SK-N-SH (cell line): ENCODE data around the gene PCSK6. TPM values are rescaled to one million over a fixed set of nuclear protein-coding genes. Genes with fewer than 3 reads are reported as not detected.

Experiments
- CTCF ChIA-PET: fragments of 300-600, 350-600 bp; formaldehyde crosslinking; extraction: SDS; loops from one replicate; lab custom pipeline; 2021; lab: Yijun Ruan, JAX
- POLR2A ChIA-PET: fragments of 350-600 bp; sonication (Branson Sonifier 250); formaldehyde crosslinking; extraction: SDS; loops from one replicate; lab custom pipeline; 2020; ENCODE audit warnings: antibody characterized with exemption, inconsistent platforms; lab: Yijun Ruan, JAX
- DNase-seq: peaks from one replicate; pipeline ENCODE4 v3.0.0; 2012
- H2AFZ ChIP-seq: fragments of 200-600 bp; sonication (generic); 2 replicates; pipeline ENCODE4 v1.8.1; 2016; ENCODE audit warnings: antibody characterized with exemption, mild to moderate bottlenecking, low read depth
- H3F3A ChIP-seq: fragments of 200-600 bp; sonication (generic); replicated peaks from 2 replicates; pipeline ENCODE3; 2016; ENCODE audit warnings: antibody characterized with exemption, mild to moderate bottlenecking; ENCODE audit not compliant: insufficient read depth
- H3K27ac ChIP-seq, 2 experiments: fragments of 200-500 bp in 1 of 2; fragments of 200-600 bp in 1 of 2; sonication (Bioruptor generic) in 1 of 2; sonication (generic), shearing (Covaris generic) in 1 of 2; 2 replicates each; pipeline versions ENCODE4 v1.5.1 to v1.6.1; 2014 to 2016; ENCODE audit warnings: low read depth in 2 of 2, inconsistent platforms in 1 of 2, low read length in 1 of 2, mild to moderate bottlenecking in 1 of 2, mixed read lengths in 1 of 2
- H3K27me3 ChIP-seq: fragments of 200-600 bp; sonication (generic), shearing (Covaris generic); 2 replicates; pipeline ENCODE4 v1.6.1; 2016; ENCODE audit warnings: mixed run types; ENCODE audit not compliant: insufficient read depth
- H3K36me3 ChIP-seq, 2 experiments: fragments of 200-500 bp in 1 of 2; fragments of 200-600 bp in 1 of 2; sonication (Bioruptor generic) in 1 of 2; sonication (generic) in 1 of 2; replicated peaks in 1 of 2; 2 replicates each; pipeline versions ENCODE3 to v1.5.1; 2014 to 2016; ENCODE audit warnings: low read length in 1 of 2, mild to moderate bottlenecking in 1 of 2; ENCODE audit not compliant: insufficient read depth in 2 of 2, control insufficient read depth in 1 of 2
- H3K4me1 ChIP-seq, 2 experiments: fragments of 200-500 bp in 1 of 2; fragments of 200-600 bp in 1 of 2; sonication (Bioruptor generic) in 1 of 2; sonication (generic), shearing (Covaris generic) in 1 of 2; 2 replicates each; pipeline versions ENCODE4 v1.5.1 to v1.6.1; 2014 to 2016; ENCODE audit warnings: low read depth in 1 of 2, low read length in 1 of 2, mixed run types in 1 of 2; ENCODE audit not compliant: insufficient read depth in 2 of 2, control insufficient read depth in 1 of 2
- H3K4me2 ChIP-seq: fragments of 200-600 bp; sonication (generic), shearing (Covaris generic); 2 replicates; pipeline ENCODE4 v1.6.1; 2017; ENCODE audit warnings: mixed run types
- H3K4me3 ChIP-seq, 2 experiments: fragments of 200-500 bp in 1 of 2; fragments of 200-600 bp in 1 of 2; sonication (Bioruptor generic) in 1 of 2; sonication (generic), shearing (Covaris generic) in 1 of 2; 2 replicates each; pipeline versions ENCODE4 v1.5.1 to v1.8.1; 2014 to 2016; ENCODE audit warnings: low read depth in 2 of 2, inconsistent platforms in 1 of 2, low read length in 1 of 2, mild to moderate bottlenecking in 1 of 2, mixed read lengths in 1 of 2, moderate library complexity in 1 of 2
- H3K79me2 ChIP-seq: fragments of 200-600 bp; sonication (generic); 2 replicates; pipeline ENCODE4 v1.8.1; 2017; ENCODE audit warnings: mild to moderate bottlenecking; ENCODE audit not compliant: insufficient read depth
- H3K9ac ChIP-seq: fragments of 200-600 bp; sonication (generic); 2 replicates; pipeline ENCODE4 v1.6.1; 2017; ENCODE audit warnings: mixed run types
- H3K9me2 ChIP-seq: fragments of 200-600 bp; sonication (generic); 2 replicates; pipeline ENCODE4 v1.6.1; 2017; ENCODE audit warnings: mixed run types
- H3K9me3 ChIP-seq: fragments of 200-600 bp; sonication (generic); 2 replicates; pipeline ENCODE4 v1.6.1; 2017; ENCODE audit warnings: mixed run types, mild to moderate bottlenecking, moderate library complexity
- H4K20me1 ChIP-seq: fragments of 200-600 bp; sonication (generic); 2 replicates; pipeline ENCODE4 v1.6.1; 2017; ENCODE audit warnings: mild to moderate bottlenecking, mixed run types; ENCODE audit not compliant: insufficient read depth
- ELF1 ChIP-seq: IDR thresholded peaks from 2 replicates; pipeline ENCODE4 v1.4.0; 2012
- EP300 ChIP-seq, 2 experiments: IDR thresholded peaks; 2 replicates each; pipeline versions ENCODE4 v1.4.0 to v1.6.1; 2012; ENCODE audit warnings: borderline replicate concordance in 1 of 2, low read depth in 1 of 2, low read length in 1 of 2
- EZH2phosphoT487 ChIP-seq: fragments of 200-600 bp; sonication (generic); IDR thresholded peaks from 2 replicates; pipeline ENCODE4 v1.6.1; 2017; ENCODE audit warnings: low read depth, mixed run types, mild to moderate bottlenecking, antibody characterized with exemption, moderate library complexity, borderline replicate concordance
- FOSL2 ChIP-seq: IDR thresholded peaks from 2 replicates; pipeline ENCODE4 v1.4.0; 2012; ENCODE audit warnings: low read depth, mild to moderate bottlenecking, moderate library complexity, borderline replicate concordance
- FOXM1 ChIP-seq: IDR thresholded peaks from 2 replicates; pipeline ENCODE4 v1.4.0; 2012; ENCODE audit warnings: low read depth, mild to moderate bottlenecking
- GATA2 ChIP-seq: sonication (generic); formaldehyde crosslinking; IDR thresholded peaks from 2 replicates; pipeline ENCODE4 v1.5.0; 2020; ENCODE audit warnings: mild to moderate bottlenecking, missing genetic modification reagents
- IRF3 ChIP-seq: fragments of 150-350 bp; IDR thresholded peaks from 2 replicates; pipeline ENCODE4 v1.6.1; 2016; ENCODE audit warnings: mild to moderate bottlenecking, low read depth, low read length
- MEF2A ChIP-seq: IDR thresholded peaks from 2 replicates; pipeline ENCODE4 v1.4.0; 2012; ENCODE audit warnings: low read depth, borderline replicate concordance
- NFIC ChIP-seq: IDR thresholded peaks from 2 replicates; pipeline ENCODE4 v1.4.0; 2012; ENCODE audit warnings: borderline replicate concordance
- NRF1 ChIP-seq: IDR thresholded peaks from 2 replicates; pipeline ENCODE4 v1.6.1; 2012; ENCODE audit warnings: low read depth, mild to moderate bottlenecking, low read length
- POLR2AphosphoS5 ChIP-seq: IDR thresholded peaks from 2 replicates; pipeline ENCODE4 v1.6.1; 2012; ENCODE audit warnings: low read depth, low read length
- RAD21 ChIP-seq: IDR thresholded peaks from 2 replicates; pipeline ENCODE4 v1.6.1; 2012; ENCODE audit warnings: mild to moderate bottlenecking, low read length
- RCOR1 ChIP-seq: fragments of 150-350 bp; IDR thresholded peaks from 2 replicates; pipeline ENCODE4 v1.6.1; 2017; ENCODE audit warnings: antibody characterized with exemption, low read length
- RFX5 ChIP-seq: IDR thresholded peaks from 2 replicates; pipeline ENCODE4 v1.6.1; 2012; ENCODE audit warnings: mild to moderate bottlenecking, improper control_type of control experiment, low read length
- SIN3A ChIP-seq: IDR thresholded peaks from 2 replicates; pipeline ENCODE4 v1.6.1; 2012; ENCODE audit warnings: low read depth, mild to moderate bottlenecking, low read length, moderate library complexity, borderline replicate concordance
- SMC3 ChIP-seq: IDR thresholded peaks from 2 replicates; pipeline ENCODE4 v1.6.1; 2012; ENCODE audit warnings: low read depth, low read length, improper control_type of control experiment
- TCF12 ChIP-seq: IDR thresholded peaks from 2 replicates; pipeline ENCODE4 v1.4.0; 2012
- TEAD4 ChIP-seq: IDR thresholded peaks from 2 replicates; pipeline ENCODE4 v1.4.0; 2012; ENCODE audit warnings: mild to moderate bottlenecking, borderline replicate concordance; ENCODE audit not compliant: insufficient read depth
- USF1 ChIP-seq: IDR thresholded peaks from 2 replicates; pipeline ENCODE4 v1.4.0; 2012; ENCODE audit warnings: low read depth, borderline replicate concordance
- WGBS: methylation state at CpG from one replicate; pipeline ENCODE4 v1.1.6; 2017; ENCODE audit warnings: low lambda C conversion rate; 5-methylcytosine and 5-hydroxymethylcytosine counted together
- polyA plus RNA-seq, 3 experiments: library from polyadenylated mRNA; depleted of rRNA; stranded (reverse); fragments of >200 nt; gene quantifications; 2 replicates each; pipeline ENCODE4 v1.2.3, GENCODE V29; 2012

PCSK6 gene
- polyA plus RNA-seq, 1 of the 3 experiments (the other 2 are of a cell fraction): 0.03 TPM

- Histone ChIP-seq H3K9me3 (no peaks in the 10 kb centered on the region), H3F3A (no peaks in the 10 kb centered on the region), H2AFZ (no peak overlapping the region), H3K36me3 (no peaks in the 10 kb centered on the region), H3K4me3 (no peak overlapping the region), H3K4me2 (no peak overlapping the region), H3K27ac (no peak overlapping the region), H3K9me2 (no peaks in the 10 kb centered on the region), H3K4me1 (peaks cover 0 to 17% of the 10 kb centered on the region in 2 experiments; a peak in 1 of 4 replicates), H3K27me3 (no peaks in the 10 kb centered on the region), H4K20me1 (no peaks in the 10 kb centered on the region), H3K79me2 (no peaks in the 10 kb centered on the region), H3K9ac (no peak overlapping the region)
- ChIA-PET CTCF (interaction anchor here (1.5 kb wide), 1 partner anchor 11 kb away, joined by 3 read pairs; no protein-coding TSS in a partner anchor), POLR2A (no interaction called here)
- TF ChIP-seq SMC3 (no peak), EP300 (IDR thresholded peaks at IDR 0.05; ENCODE audit: borderline replicate concordance in 1 of 2, low read depth in 1 of 2, low read length in 1 of 2) (no peak), IRF3 (no peak), RAD21 (no peak), TEAD4 (no peak), POLR2AphosphoS5 (no peak), NFIC (no peak), EZH2phosphoT487 (no peak), ELF1 (no peak), NRF1 (no peak), FOXM1 (no peak), FOSL2 (no peak), TCF12 (no peak), GATA2 (CRISPR knock-in tag) (no peak), USF1 (no peak), RFX5 (no peak)
- DNase-seq: no peak
- WGBS: 64% methylated on average over 14 of the region's 15 CpGs
Observed at GRCh38 chr15:101379647-101380046, 109.9 kb downstream of the PCSK6 start.

- no peak for DNase-seq
- no peak overlapping the region for H3K9ac ChIP-seq
- H3K4me3 ChIP-seq: no peak overlapping the region
- no peaks in the 10 kb centered on the region for H3F3A ChIP-seq
- ChIA-PET CTCF (interaction anchor here (1.5 kb wide), 1 partner anchor 11 kb away, joined by 3 read pairs; no protein-coding TSS in a partner anchor), POLR2A (interaction anchor here (0.5 kb wide), 1 partner anchor 9 kb away, joined by 3 read pairs; no protein-coding TSS in a partner anchor)
- H3K9me2 ChIP-seq: no peaks in the 10 kb centered on the region
- H3K4me1 ChIP-seq: peaks cover 0 to 17% of the 10 kb centered on the region in 2 experiments; a peak in 1 of 4 replicates
- no peaks in the 10 kb centered on the region for H3K27me3 ChIP-seq
- H3K36me3 ChIP-seq: no peaks in the 10 kb centered on the region
- no peak overlapping the region for H2AFZ ChIP-seq
- H3K27ac ChIP-seq: no peak overlapping the region
- no peak overlapping the region for H3K4me2 ChIP-seq
- H3K79me2 ChIP-seq: no peaks in the 10 kb centered on the region
- H4K20me1 ChIP-seq: no peaks in the 10 kb centered on the region
- TF ChIP-seq RCOR1 (no peak), SIN3A (no peak), RAD21 (no peak), MEF2A (no peak), TEAD4 (no peak)
- H3K9me3 ChIP-seq: no peaks in the 10 kb centered on the region
- WGBS: 69% methylated on average over 11 of the region's 13 CpGs
Observed at GRCh38 chr15:101378879-101379278, 110.6 kb downstream of the PCSK6 start.
